Measurements from ENCODE around the gene FBXL13.

GRCh38 chr7:102975854-102976253, 98.7 kb downstream of the FBXL13 start:
- TF ChIP-seq, protein P1, sequence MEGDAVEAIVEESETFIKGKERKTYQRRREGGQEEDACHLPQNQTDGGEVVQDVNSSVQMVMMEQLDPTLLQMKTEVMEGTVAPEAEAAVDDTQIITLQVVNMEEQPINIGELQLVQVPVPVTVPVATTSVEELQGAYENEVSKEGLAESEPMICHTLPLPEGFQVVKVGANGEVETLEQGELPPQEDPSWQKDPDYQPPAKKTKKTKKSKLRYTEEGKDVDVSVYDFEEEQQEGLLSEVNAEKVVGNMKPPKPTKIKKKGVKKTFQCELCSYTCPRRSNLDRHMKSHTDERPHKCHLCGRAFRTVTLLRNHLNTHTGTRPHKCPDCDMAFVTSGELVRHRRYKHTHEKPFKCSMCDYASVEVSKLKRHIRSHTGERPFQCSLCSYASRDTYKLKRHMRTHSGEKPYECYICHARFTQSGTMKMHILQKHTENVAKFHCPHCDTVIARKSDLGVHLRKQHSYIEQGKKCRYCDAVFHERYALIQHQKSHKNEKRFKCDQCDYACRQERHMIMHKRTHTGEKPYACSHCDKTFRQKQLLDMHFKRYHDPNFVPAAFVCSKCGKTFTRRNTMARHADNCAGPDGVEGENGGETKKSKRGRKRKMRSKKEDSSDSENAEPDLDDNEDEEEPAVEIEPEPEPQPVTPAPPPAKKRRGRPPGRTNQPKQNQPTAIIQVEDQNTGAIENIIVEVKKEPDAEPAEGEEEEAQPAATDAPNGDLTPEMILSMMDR (conservative IDR thresholded peaks at IDR 0.05; ENCODE audit: low read depth in 2 of 2) = no peak
- TF ChIP-seq POLR2AphosphoS5 (IDR thresholded peaks at IDR 0.05; ENCODE audit: low read depth) = no peak
- TF ChIP-seq ETS1 (IDR thresholded peaks at IDR 0.05) = no peak
- no peak for TF ChIP-seq EZH2phosphoT487 (IDR thresholded peaks at IDR 0.05; ENCODE audit: unreplicated experiment)
- no peak for TF ChIP-seq EZH2 (IDR thresholded peaks at IDR 0.05; ENCODE audit: low read depth, unreplicated experiment)
- no peak for TF ChIP-seq CREB1 (CRISPR knock-in tag; IDR thresholded peaks at IDR 0.05; ENCODE audit: low read depth)
- TF ChIP-seq STAT1 (IDR thresholded peaks at IDR 0.05; ENCODE audit: unreplicated experiment) = no peak
- TF ChIP-seq REST (IDR thresholded peaks at IDR 0.05; ENCODE audit: unreplicated experiment) = no peak
- TF ChIP-seq JUNB (IDR thresholded peaks at IDR 0.05; ENCODE audit: unreplicated experiment) = no peak

All from GM23338 (cell line).